Measurements from ENCODE around the gene BDH1.
"Not testable (repeated sequence)": the region's sequence is repeated elsewhere in the genome, so short reads cannot be mapped to it uniquely, and the experiment has no call there.

BDH1 gene

GRCh38 chr3:197555281-197556261, at the start of gene BDH1:
Gene BDH1, minus strand, starts transcription at chr3:197555968. Its CDS starts 9,525 bp downstream, at chr3:197546443.
- DNase-seq (ENCODE audit: low read depth), result peak; percentile 39

- DNase-seq (ENCODE audit: low read depth), result no peak
Measured at GRCh38 chr3:197603317-197603933, 47.7 kb upstream of the BDH1 start.

GRCh38 chr3:197602351-197602750, 46.6 kb upstream of the BDH1 start:
- not testable (repeated sequence) for DNase-seq (ENCODE audit: low read depth)

GRCh38 chr3:197601566-197601840, 45.7 kb upstream of the BDH1 start:
- DNase-seq (ENCODE audit: low read depth), result not testable (repeated sequence)

- DNase-seq (ENCODE audit: low read depth), result no peak
Measured at GRCh38 chr3:197600796-197601565, 45.2 kb upstream of the BDH1 start.

- DNase-seq (ENCODE audit: low read depth), result peak; percentile 38
Measured at GRCh38 chr3:197599089-197599765, 43.5 kb upstream of the BDH1 start.

- no peak for DNase-seq (ENCODE audit: low read depth)
Measured at GRCh38 chr3:197598404-197598980, 42.7 kb upstream of the BDH1 start.

GRCh38 chr3:197597335-197597734, 41.6 kb upstream of the BDH1 start:
- DNase-seq (ENCODE audit: low read depth), result no peak

GRCh38 chr3:197595470-197596185, 39.9 kb upstream of the BDH1 start:
- no peak for DNase-seq (ENCODE audit: low read depth)

- no peak for DNase-seq (ENCODE audit: low read depth)
Measured at GRCh38 chr3:197593046-197593380, 37.2 kb upstream of the BDH1 start.

GRCh38 chr3:197592361-197593045, 36.7 kb upstream of the BDH1 start:
- DNase-seq (ENCODE audit: low read depth), result no peak

GRCh38 chr3:197591816-197592215, 36.0 kb upstream of the BDH1 start:
- DNase-seq (ENCODE audit: low read depth), result no peak

GRCh38 chr3:197590313-197590962, 34.7 kb upstream of the BDH1 start:
- no peak for DNase-seq (ENCODE audit: low read depth)

- DNase-seq (ENCODE audit: low read depth), result no peak
Measured at GRCh38 chr3:197589545-197589944, 33.8 kb upstream of the BDH1 start.

- DNase-seq (ENCODE audit: low read depth), result not testable (repeated sequence)
Measured at GRCh38 chr3:197586768-197587167, 31.0 kb upstream of the BDH1 start.

GRCh38 chr3:197586181-197586580, 30.4 kb upstream of the BDH1 start:
- no peak for DNase-seq (ENCODE audit: low read depth)

GRCh38 chr3:197584733-197585132, 29.0 kb upstream of the BDH1 start:
- DNase-seq (ENCODE audit: low read depth), result no peak

- DNase-seq (ENCODE audit: low read depth), result no peak
Measured at GRCh38 chr3:197583371-197583770, 27.6 kb upstream of the BDH1 start.

GRCh38 chr3:197580253-197580691, 24.5 kb upstream of the BDH1 start:
- DNase-seq (ENCODE audit: low read depth), result no peak

- no peak for DNase-seq (ENCODE audit: low read depth)
Measured at GRCh38 chr3:197578376-197578775, 22.6 kb upstream of the BDH1 start.
